Spleen (tissue), 7 donors: ENCODE data around the gene UBE2L6.

Source experiments
- POLR2A ChIP-seq, 3 donors: fragments of 450-650 bp; IDR thresholded peaks; one replicate each; pipeline ENCODE4 v1.5.1; 2017; ENCODE audit warnings: antibody characterized with exemption in 3 of 3, mild to moderate bottlenecking in 1 of 3
- TF ChIP-seq, protein P1 (sequence below), 11 experiments: fragments of 200-600 bp in 7 of 11; fragments of 450-650 bp in 4 of 11; sonication (generic) in 4 of 11; IDR thresholded peaks in 8 of 11; conservative IDR thresholded peaks in 3 of 11; 1 replicate in 7 of 11; 2 replicates in 4 of 11; pipeline versions ENCODE4 v1.4.0 to v1.8.0; 2016 to 2021; ENCODE audit warnings: antibody characterized with exemption in 11 of 11, inconsistent platforms in 4 of 11, mild to moderate bottlenecking in 1 of 11
- donor health status: DM: no; HTN: no; CAD: no; lungs with moderate emphysema.
- donor health status: DM: no; HTN: no; CAD: no.
- donor health status: DM: no; HTN: no; CAD: no.

DNA sequence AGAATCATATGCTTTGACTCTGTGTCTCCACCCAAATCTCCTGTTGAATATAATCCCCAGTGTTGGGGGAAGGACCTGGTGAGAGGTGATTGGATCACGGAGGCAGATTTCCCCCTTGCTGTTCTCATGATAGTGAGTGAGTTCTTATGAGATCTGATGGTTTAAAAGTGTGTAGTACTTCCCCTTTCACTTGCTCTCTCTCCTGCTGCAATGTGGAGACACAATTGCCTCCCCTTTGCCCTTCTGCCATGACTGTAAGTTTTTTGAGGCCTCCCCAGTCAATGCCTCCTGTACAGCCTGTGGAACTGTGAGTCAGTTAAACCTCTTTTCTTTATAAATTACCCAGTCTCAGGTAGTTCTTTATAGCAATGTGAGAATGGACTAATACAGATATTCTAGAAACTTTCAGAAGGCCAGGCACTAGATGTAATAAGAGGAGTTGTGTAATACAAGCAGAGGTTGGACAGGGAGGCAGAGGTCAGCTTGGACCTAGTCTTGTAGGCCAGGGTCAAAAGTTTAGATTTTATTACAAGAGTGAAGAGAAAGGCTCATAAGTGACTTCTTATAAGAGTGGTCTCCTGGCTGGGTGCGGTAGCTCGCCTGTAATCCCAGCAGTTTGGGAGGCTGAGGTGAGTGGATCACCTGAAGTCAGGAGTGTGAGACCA is 20.7 kb upstream of the UBE2L6 start:
- TF ChIP-seq, protein P1, sequence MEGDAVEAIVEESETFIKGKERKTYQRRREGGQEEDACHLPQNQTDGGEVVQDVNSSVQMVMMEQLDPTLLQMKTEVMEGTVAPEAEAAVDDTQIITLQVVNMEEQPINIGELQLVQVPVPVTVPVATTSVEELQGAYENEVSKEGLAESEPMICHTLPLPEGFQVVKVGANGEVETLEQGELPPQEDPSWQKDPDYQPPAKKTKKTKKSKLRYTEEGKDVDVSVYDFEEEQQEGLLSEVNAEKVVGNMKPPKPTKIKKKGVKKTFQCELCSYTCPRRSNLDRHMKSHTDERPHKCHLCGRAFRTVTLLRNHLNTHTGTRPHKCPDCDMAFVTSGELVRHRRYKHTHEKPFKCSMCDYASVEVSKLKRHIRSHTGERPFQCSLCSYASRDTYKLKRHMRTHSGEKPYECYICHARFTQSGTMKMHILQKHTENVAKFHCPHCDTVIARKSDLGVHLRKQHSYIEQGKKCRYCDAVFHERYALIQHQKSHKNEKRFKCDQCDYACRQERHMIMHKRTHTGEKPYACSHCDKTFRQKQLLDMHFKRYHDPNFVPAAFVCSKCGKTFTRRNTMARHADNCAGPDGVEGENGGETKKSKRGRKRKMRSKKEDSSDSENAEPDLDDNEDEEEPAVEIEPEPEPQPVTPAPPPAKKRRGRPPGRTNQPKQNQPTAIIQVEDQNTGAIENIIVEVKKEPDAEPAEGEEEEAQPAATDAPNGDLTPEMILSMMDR (IDR thresholded peaks at IDR 0.05 in 8 of 11, conservative IDR thresholded peaks at IDR 0.05 in 3 of 11) = no peak
- no peak for TF ChIP-seq POLR2A (IDR thresholded peaks at IDR 0.05)
